ENCODE results near the gene ATXN2L. TPM values are rescaled to one million over a fixed set of nuclear protein-coding genes. Genes with fewer than 3 reads are reported as not detected.

ATXN2L gene
- total RNA-seq, 5 donors from 2014 or later (not counting 1 experiment from before 2014, with no cell fraction given): 273 to 345 (median 281) TPM

GRCh38 chr16:28874406-28874805 lies 51.6 kb downstream of the ATXN2L start:
- Histone ChIP-seq H3K27me3 (replicated peaks in 1 of 2; ENCODE audit: control insufficient read depth in 2 of 2, extremely low read depth in 1 of 2, insufficient read depth in 2 of 2, low read length in 1 of 2) (peaks cover 0 to 4% of the 10 kb centered on the region in 2 experiments), H3K4me3 (ENCODE audit: control insufficient read depth in 1 of 2, extremely low read depth in 1 of 2, low read length in 1 of 2) (no peak overlapping the region), H3K4me1 (ENCODE audit: control insufficient read depth in 1 of 2, extremely low read depth in 1 of 2, insufficient read depth in 2 of 2, low read length in 2 of 2) (peaks cover 2 to 9% of the 10 kb centered on the region in 2 experiments), H3K36me3 (ENCODE audit: control insufficient read depth in 2 of 2, extremely low read depth in 1 of 2, insufficient read depth in 1 of 2, low read length in 1 of 2) (peaks cover 12 to 41% of the 10 kb centered on the region in 2 donors), H3K9me3 (no peaks in the 10 kb centered on the region), H3K27ac (ENCODE audit: low read length) (no peak overlapping the region)
- ATAC-seq (replicated peaks in 1 of 4) (no peak), DNase-seq (no peak)
- Mint-ChIP-seq H3K4me1 (peaks cover 4 to 7% (median 4%) of the 10 kb centered on the region in 3 donors), H3K9me3 (no peaks in the 10 kb centered on the region), H3K27ac (no peak overlapping the region), H3K4me3 (no peak overlapping the region), H3K27me3 (no peaks in the 10 kb centered on the region), H3K36me3 (peaks cover 8% of the 10 kb centered on the region)
- WGBS (ENCODE audit: insufficient coverage): 84% methylated on average over 6 of the region's 6 CpGs
- ChIA-PET CTCF (interaction anchor here (1.1 to 1.3 kb wide), 2 partner anchors 70 kb away, joined by 5 to 8 read pairs; no protein-coding TSS in a partner anchor), POLR2A (interaction anchor here in 1 of 2 donors (0.7 kb wide), 1 partner anchor 541 kb away, joined by 11 read pairs; no protein-coding TSS in a partner anchor)

GRCh38 chr16:28875134-28876018 lies 52.6 kb downstream of the ATXN2L start:
- POLR2A ChIA-PET: interaction anchor here in 1 of 2 donors (0.7 kb wide), 1 partner anchor 540 kb away, joined by 11 read pairs; no protein-coding TSS in a partner anchor
- Mint-ChIP-seq H3K4me1 (peaks cover 4 to 8% (median 5%) of the 10 kb centered on the region in 3 donors), H3K9me3 (no peaks in the 10 kb centered on the region), H3K36me3 (no peaks in the 10 kb centered on the region), H3K27ac (no peak overlapping the region), H3K4me3 (no peak overlapping the region), H3K27me3 (no peaks in the 10 kb centered on the region)
- 87% methylated on average over 5 of the region's 13 CpGs for WGBS (ENCODE audit: insufficient coverage)
- Histone ChIP-seq H3K4me1 (ENCODE audit: control insufficient read depth in 1 of 2, extremely low read depth in 1 of 2, insufficient read depth in 2 of 2, low read length in 2 of 2) (peaks cover 2 to 17% of the 10 kb centered on the region in 2 experiments), H3K27ac (ENCODE audit: low read length) (no peak overlapping the region), H3K4me3 (ENCODE audit: control insufficient read depth in 1 of 2, extremely low read depth in 1 of 2, low read length in 1 of 2) (no peak overlapping the region), H3K36me3 (ENCODE audit: control insufficient read depth in 2 of 2, extremely low read depth in 1 of 2, insufficient read depth in 1 of 2, low read length in 1 of 2) (peaks cover 8 to 33% of the 10 kb centered on the region in 2 donors), H3K27me3 (replicated peaks in 1 of 2; ENCODE audit: control insufficient read depth in 2 of 2, extremely low read depth in 1 of 2, insufficient read depth in 2 of 2, low read length in 1 of 2) (peaks cover 0 to 9% of the 10 kb centered on the region in 2 experiments), H3K9me3 (no peaks in the 10 kb centered on the region)
- DNase-seq (no peak), ATAC-seq (replicated peaks in 1 of 4) (no peak)
- CTCF ChIA-PET: interaction anchor here in 1 of 2 donors (1.3 kb wide), 2 partner anchors 10 to 69 kb away, joined by 3 to 8 read pairs; no protein-coding TSS in a partner anchor

- Mint-ChIP-seq H3K4me3 (no peak overlapping the region), H3K9me3 (no peaks in the 10 kb centered on the region), H3K27me3 (peaks cover 4 to 5% of the 10 kb centered on the region in 2 donors), H3K4me1 (peaks cover 5 to 14% (median 6%) of the 10 kb centered on the region in 3 donors), H3K27ac (no peak overlapping the region), H3K36me3 (no peaks in the 10 kb centered on the region)
- 95% methylated on average over 4 of the region's 17 CpGs for WGBS (ENCODE audit: insufficient coverage)
- ChIA-PET CTCF (interaction anchor here in 1 of 2 donors (1.3 kb wide), 1 partner anchor 11 kb away, joined by 3 read pairs; no protein-coding TSS in a partner anchor), POLR2A (no interaction called here)
- no peak overlapping the region for H3K4me3 ChIP-seq (ENCODE audit: control insufficient read depth in 1 of 2, extremely low read depth in 1 of 2, low read length in 1 of 2)
- no peaks in the 10 kb centered on the region for H3K9me3 ChIP-seq
- DNase-seq (no peak), ATAC-seq (replicated peaks in 1 of 4) (no peak)
- peaks cover 0 to 16% of the 10 kb centered on the region in 2 experiments for H3K27me3 ChIP-seq (replicated peaks in 1 of 2; ENCODE audit: control insufficient read depth in 2 of 2, extremely low read depth in 1 of 2, insufficient read depth in 2 of 2, low read length in 1 of 2)
- H3K27ac ChIP-seq (ENCODE audit: low read length): no peak overlapping the region
- peaks cover 2 to 20% of the 10 kb centered on the region in 2 experiments for H3K4me1 ChIP-seq (ENCODE audit: control insufficient read depth in 1 of 2, extremely low read depth in 1 of 2, insufficient read depth in 2 of 2, low read length in 2 of 2)
- H3K36me3 ChIP-seq (ENCODE audit: control insufficient read depth in 2 of 2, extremely low read depth in 1 of 2, insufficient read depth in 1 of 2, low read length in 1 of 2): peaks cover 4 to 26% of the 10 kb centered on the region in 2 donors
Measured at GRCh38 chr16:28876019-28876659, 53.3 kb downstream of the ATXN2L start.

GRCh38 chr16:28876973-28877654 lies 54.3 kb downstream of the ATXN2L start:
- POLR2A ChIA-PET: no interaction called here
- no peak overlapping the region for H3K4me3 ChIP-seq (ENCODE audit: control insufficient read depth in 1 of 2, extremely low read depth in 1 of 2, low read length in 1 of 2)
- Mint-ChIP-seq H3K9me3 (no peaks in the 10 kb centered on the region), H3K27ac (no peak overlapping the region), H3K27me3 (peaks cover 5 to 7% of the 10 kb centered on the region in 2 donors), H3K36me3 (no peaks in the 10 kb centered on the region), H3K4me1 (peaks cover 5 to 16% (median 6%) of the 10 kb centered on the region in 3 donors), H3K4me3 (no peak overlapping the region)
- no peak for ATAC-seq (replicated peaks in 1 of 4)
- H3K27me3 ChIP-seq (replicated peaks in 1 of 2; ENCODE audit: control insufficient read depth in 2 of 2, extremely low read depth in 1 of 2, insufficient read depth in 2 of 2, low read length in 1 of 2): peaks cover 0 to 16% of the 10 kb centered on the region in 2 experiments
- no peak overlapping the region for H3K27ac ChIP-seq (ENCODE audit: low read length)
- WGBS (ENCODE audit: insufficient coverage): 41% methylated on average over 7 of the region's 12 CpGs
- H3K9me3 ChIP-seq: no peaks in the 10 kb centered on the region
- peaks cover 4 to 17% of the 10 kb centered on the region in 2 donors for H3K36me3 ChIP-seq (ENCODE audit: control insufficient read depth in 2 of 2, extremely low read depth in 1 of 2, insufficient read depth in 1 of 2, low read length in 1 of 2)
- CTCF ChIA-PET: no interaction called here
- no peak for DNase-seq
- H3K4me1 ChIP-seq (ENCODE audit: control insufficient read depth in 1 of 2, extremely low read depth in 1 of 2, insufficient read depth in 2 of 2, low read length in 2 of 2): peaks cover 2 to 20% of the 10 kb centered on the region in 2 experiments

GRCh38 chr16:28877655-28878000 lies 54.8 kb downstream of the ATXN2L start:
- H3K36me3 ChIP-seq (ENCODE audit: control insufficient read depth in 2 of 2, extremely low read depth in 1 of 2, insufficient read depth in 1 of 2, low read length in 1 of 2): peaks cover 4 to 14% of the 10 kb centered on the region in 2 donors
- H3K27ac Mint-ChIP-seq: no peak overlapping the region
- ChIA-PET CTCF (no interaction called here), POLR2A (no interaction called here)
- WGBS (ENCODE audit: insufficient coverage): 80% methylated on average over 1 of the region's 2 CpGs
- H3K4me3 ChIP-seq (ENCODE audit: control insufficient read depth in 1 of 2, extremely low read depth in 1 of 2, low read length in 1 of 2): no peak overlapping the region
- no peaks in the 10 kb centered on the region for H3K36me3 Mint-ChIP-seq
- peaks cover 0 to 16% of the 10 kb centered on the region in 2 experiments for H3K27me3 ChIP-seq (replicated peaks in 1 of 2; ENCODE audit: control insufficient read depth in 2 of 2, extremely low read depth in 1 of 2, insufficient read depth in 2 of 2, low read length in 1 of 2)
- no peak overlapping the region for H3K27ac ChIP-seq (ENCODE audit: low read length)
- DNase-seq: no peak
- no peaks in the 10 kb centered on the region for H3K9me3 Mint-ChIP-seq
- peaks cover 7% of the 10 kb centered on the region in 2 donors for H3K27me3 Mint-ChIP-seq
- peak overlapping the region in 1 of 3 donors; percentile 49 for H3K4me3 Mint-ChIP-seq
- ATAC-seq (replicated peaks in 1 of 4): no peak
- H3K4me1 Mint-ChIP-seq: peaks cover 5 to 16% (median 6%) of the 10 kb centered on the region in 3 donors
- peaks cover 2 to 20% of the 10 kb centered on the region in 2 experiments for H3K4me1 ChIP-seq (ENCODE audit: control insufficient read depth in 1 of 2, extremely low read depth in 1 of 2, insufficient read depth in 2 of 2, low read length in 2 of 2)
- no peaks in the 10 kb centered on the region for H3K9me3 ChIP-seq
